Glutamatergic neuron (in vitro differentiated cells): Measurements from ENCODE around the gene RWDD1. TPM values are rescaled to one million over a fixed set of nuclear protein-coding genes. Genes with fewer than 3 reads are reported as not detected.
"Not testable (repeated sequence)": the region's sequence is repeated elsewhere in the genome, so short reads cannot be mapped to it uniquely, and the experiment has no call there.

Experiments used
- DNase-seq: peaks from one replicate; pipeline ENCODE4 v3.0.0; 2022
- H3K27ac Mint-ChIP-seq: one replicate; pipeline ENCODE4 v1.8.0; 2020; ENCODE audit warnings: mild to moderate bottlenecking, mixed read lengths, inconsistent platforms; ENCODE audit not compliant: unreplicated experiment
- H3K27me3 Mint-ChIP-seq: one replicate; pipeline ENCODE4 v1.8.0; 2020; ENCODE audit warnings: mild to moderate bottlenecking, moderate library complexity, mixed read lengths, inconsistent platforms; ENCODE audit not compliant: unreplicated experiment
- H3K36me3 Mint-ChIP-seq: one replicate; pipeline ENCODE4 v1.8.0; 2020; ENCODE audit warnings: mild to moderate bottlenecking, mixed read lengths, inconsistent platforms; ENCODE audit not compliant: unreplicated experiment
- H3K4me1 Mint-ChIP-seq: one replicate; pipeline ENCODE4 v1.8.0; 2020; ENCODE audit warnings: mild to moderate bottlenecking, low read depth, mixed read lengths, inconsistent platforms; ENCODE audit not compliant: unreplicated experiment
- H3K4me3 Mint-ChIP-seq: one replicate; pipeline ENCODE4 v1.8.0; 2020; ENCODE audit warnings: mild to moderate bottlenecking, mixed read lengths, inconsistent platforms; ENCODE audit not compliant: unreplicated experiment
- H3K9me3 Mint-ChIP-seq: one replicate; pipeline ENCODE4 v1.8.0; 2020; ENCODE audit warnings: mild to moderate bottlenecking, moderate library complexity, mixed read lengths, inconsistent platforms; ENCODE audit not compliant: unreplicated experiment
- CTCF ChIP-seq: fragments of 200-600 bp; sonication (generic); IDR thresholded peaks from one replicate; pipeline ENCODE4 v1.5.0; 2021; ENCODE audit not compliant: partially characterized antibody, unreplicated experiment
- total RNA-seq: library from RNA; stranded (reverse); fragmentation: NEBNext Ultra II Directional; extraction: Animal tissue kit (Norgen Biotek cat#: 25700); gene quantifications from one replicate; pipeline ENCODE4 v1.2.1, GENCODE V29; 2021; ENCODE audit not compliant: unreplicated experiment

The RWDD1 gene
- total RNA-seq, 1 donor from 2014 or later: 47.4 TPM

- DNase-seq: no peak
- H3K27ac Mint-ChIP-seq: no peak overlapping the region
- H3K27me3 Mint-ChIP-seq: no peaks in the 10 kb centered on the region
- H3K36me3 Mint-ChIP-seq: no peaks in the 10 kb centered on the region
- TF ChIP-seq CTCF: no peak
- no peaks in the 10 kb centered on the region for H3K9me3 Mint-ChIP-seq
- H3K4me1 Mint-ChIP-seq: no peaks in the 10 kb centered on the region
- H3K4me3 Mint-ChIP-seq: no peak overlapping the region
Measured at GRCh38 chr6:116595247-116595646, 23.9 kb downstream of the RWDD1 start.

- Mint-ChIP-seq H3K4me3 (no peak overlapping the region), H3K27ac (no peak overlapping the region), H3K9me3 (peaks cover 2% of the 10 kb centered on the region), H3K27me3 (no peaks in the 10 kb centered on the region), H3K4me1 (no peaks in the 10 kb centered on the region), H3K36me3 (no peaks in the 10 kb centered on the region)
- TF ChIP-seq CTCF: no peak
- DNase-seq: no peak
Measured at GRCh38 chr6:116596815-116597214, 25.5 kb downstream of the RWDD1 start.

- not testable (repeated sequence) for H3K27me3 Mint-ChIP-seq, H3K4me1 Mint-ChIP-seq, DNase-seq, H3K27ac Mint-ChIP-seq, H3K4me3 Mint-ChIP-seq, H3K9me3 Mint-ChIP-seq
- peaks cover 16% of the 10 kb centered on the region for H3K36me3 Mint-ChIP-seq
Measured at GRCh38 chr6:116603916-116604315, 32.6 kb downstream of the RWDD1 start.

GRCh38 chr6:116604868-116605267 is 33.6 kb downstream of the RWDD1 start:
- not testable (repeated sequence) for H3K27ac Mint-ChIP-seq, H3K4me3 Mint-ChIP-seq, H3K9me3 Mint-ChIP-seq, H3K27me3 Mint-ChIP-seq, H3K4me1 Mint-ChIP-seq, DNase-seq
- H3K36me3 Mint-ChIP-seq: peaks cover 16% of the 10 kb centered on the region

GRCh38 chr6:116605935-116606334 is 34.6 kb downstream of the RWDD1 start:
- peaks cover 3% of the 10 kb centered on the region for H3K27me3 Mint-ChIP-seq
- TF ChIP-seq CTCF: no peak
- H3K4me3 Mint-ChIP-seq: no peak overlapping the region
- DNase-seq: no peak
- H3K36me3 Mint-ChIP-seq: peaks cover 16% of the 10 kb centered on the region
- no peak overlapping the region for H3K27ac Mint-ChIP-seq
- no peaks in the 10 kb centered on the region for H3K9me3 Mint-ChIP-seq
- H3K4me1 Mint-ChIP-seq: peaks cover 4% of the 10 kb centered on the region

GRCh38 chr6:116611056-116611455 is 39.8 kb downstream of the RWDD1 start:
- H3K27ac Mint-ChIP-seq: no peak overlapping the region
- H3K27me3 Mint-ChIP-seq: no peaks in the 10 kb centered on the region
- DNase-seq: no peak
- H3K4me1 Mint-ChIP-seq: peaks cover 7% of the 10 kb centered on the region
- H3K36me3 Mint-ChIP-seq: no peaks in the 10 kb centered on the region
- TF ChIP-seq CTCF: no peak
- H3K9me3 Mint-ChIP-seq: no peaks in the 10 kb centered on the region
- no peak overlapping the region for H3K4me3 Mint-ChIP-seq
